T-cell (primary cell): ENCODE data around the gene NT5C1A. TPM values are rescaled to one million over a fixed set of nuclear protein-coding genes. Genes with fewer than 3 reads are reported as not detected.

ENCODE experiments used
- ATAC-seq, 4 experiments: fragments of 200-7000 bp in 3 of 4; fragments of 150-1000 bp in 1 of 4; cut with Tn5 transposase; replicated peaks in 1 of 4; 1 replicate in 3 of 4; 2 replicates in 1 of 4; pipeline ENCODE4 v1.10.0; 2021; ENCODE audit warnings: moderate library complexity in 3 of 4, mild to moderate bottlenecking in 2 of 4, moderate number of reproducible peaks in 1 of 4
- CTCF ChIA-PET, 2 donors: fragments of 300-600 bp; sonication (Branson Sonifier 250); formaldehyde crosslinking; loops; one replicate each; lab custom pipeline; 2022; ENCODE audit warnings: antibody characterized with exemption in 2 of 2; lab: Charles Lee
- POLR2A ChIA-PET, 2 donors: fragments of 300-600 bp; sonication (Branson Sonifier 250); formaldehyde crosslinking; loops; one replicate each; lab custom pipeline; 2022; ENCODE audit warnings: antibody characterized with exemption in 2 of 2; lab: Charles Lee
- DNase-seq, 35 experiments: peaks; one replicate each; pipeline versions ENCODE4 v3.0.0 to v3.0.0-alpha.2; 2013 to 2023
- H3K27ac ChIP-seq: one replicate; pipeline ENCODE4 v1.5.1; 2013; ENCODE audit warnings: low read length
- H3K27me3 ChIP-seq, 2 experiments: replicated peaks in 1 of 2; 1 replicate in 1 of 2; 2 replicates in 1 of 2; pipeline versions ENCODE4 v1.6.1 to v1.7.0; 2013; ENCODE audit warnings: low read length in 1 of 2, mixed read lengths in 1 of 2; ENCODE audit not compliant: control insufficient read depth in 2 of 2, insufficient read depth in 2 of 2; ENCODE audit errors: extremely low read depth in 1 of 2
- H3K36me3 ChIP-seq, 2 donors: 1 replicate in 1 of 2; 2 replicates in 1 of 2; pipeline versions ENCODE4 v1.6.1 to v1.7.0; 2013; ENCODE audit warnings: low read length in 1 of 2; ENCODE audit not compliant: control insufficient read depth in 2 of 2, insufficient read depth in 1 of 2; ENCODE audit errors: extremely low read depth in 1 of 2
- H3K4me1 ChIP-seq, 2 experiments: 1 replicate in 1 of 2; 2 replicates in 1 of 2; pipeline versions ENCODE4 v1.6.1 to v1.7.0; 2013; ENCODE audit warnings: low read length in 2 of 2, mixed read lengths in 1 of 2; ENCODE audit not compliant: insufficient read depth in 2 of 2, control insufficient read depth in 1 of 2; ENCODE audit errors: extremely low read depth in 1 of 2
- H3K4me3 ChIP-seq, 2 donors: 1 replicate in 1 of 2; 2 replicates in 1 of 2; pipeline versions ENCODE4 v1.5.1 to v1.7.0; 2013; ENCODE audit warnings: mild to moderate bottlenecking in 2 of 2, low read length in 1 of 2, moderate library complexity in 1 of 2; ENCODE audit not compliant: control insufficient read depth in 1 of 2; ENCODE audit errors: extremely low read depth in 1 of 2
- H3K9me3 ChIP-seq: 2 replicates; pipeline ENCODE4 v1.7.0; 2013
- H3K27ac Mint-ChIP-seq, 2 donors: one replicate each; pipeline ENCODE4 v1.8.0; 2020 to 2021; ENCODE audit warnings: mild to moderate bottlenecking in 2 of 2, mixed read lengths in 2 of 2
- H3K27me3 Mint-ChIP-seq, 2 donors: one replicate each; pipeline ENCODE4 v1.8.0; 2021 to 2022; ENCODE audit warnings: mixed read lengths in 2 of 2
- H3K36me3 Mint-ChIP-seq: one replicate; pipeline ENCODE4 v1.8.0; 2021; ENCODE audit warnings: mixed read lengths
- H3K4me1 Mint-ChIP-seq, 3 donors: one replicate each; pipeline ENCODE4 v1.8.0; 2020 to 2022; ENCODE audit warnings: mixed read lengths in 3 of 3, mild to moderate bottlenecking in 1 of 3
- H3K4me3 Mint-ChIP-seq, 3 donors: one replicate each; pipeline ENCODE4 v1.8.0; 2020 to 2022; ENCODE audit warnings: mild to moderate bottlenecking in 3 of 3, mixed read lengths in 3 of 3, moderate library complexity in 3 of 3
- H3K9me3 Mint-ChIP-seq, 3 donors: one replicate each; pipeline ENCODE4 v1.8.0; 2020 to 2022; ENCODE audit warnings: mixed read lengths in 3 of 3
- WGBS: methylation state at CpG from one replicate; pipeline ENCODE4 v1.1.5; 2013; ENCODE audit warnings: missing lambda C conversion rate; ENCODE audit not compliant: insufficient coverage; 5-methylcytosine and 5-hydroxymethylcytosine counted together
- total RNA-seq, 35 experiments: library from RNA in 6 of 35; stranded (reverse) in 6 of 35; fragments of 120-200 nt in 1 of 35; gene quantifications; one replicate each; pipeline versions ENCODE4 v1.2.1 to v1.2.4 and lab custom pipeline; 2013 to 2026

NT5C1A gene
- total RNA-seq, 5 donors from 2014 or later (not counting 1 experiment from before 2014, with no cell fraction given) = 0.22 to 1.3 (median 0.42) TPM; not detected in 1

DNA sequence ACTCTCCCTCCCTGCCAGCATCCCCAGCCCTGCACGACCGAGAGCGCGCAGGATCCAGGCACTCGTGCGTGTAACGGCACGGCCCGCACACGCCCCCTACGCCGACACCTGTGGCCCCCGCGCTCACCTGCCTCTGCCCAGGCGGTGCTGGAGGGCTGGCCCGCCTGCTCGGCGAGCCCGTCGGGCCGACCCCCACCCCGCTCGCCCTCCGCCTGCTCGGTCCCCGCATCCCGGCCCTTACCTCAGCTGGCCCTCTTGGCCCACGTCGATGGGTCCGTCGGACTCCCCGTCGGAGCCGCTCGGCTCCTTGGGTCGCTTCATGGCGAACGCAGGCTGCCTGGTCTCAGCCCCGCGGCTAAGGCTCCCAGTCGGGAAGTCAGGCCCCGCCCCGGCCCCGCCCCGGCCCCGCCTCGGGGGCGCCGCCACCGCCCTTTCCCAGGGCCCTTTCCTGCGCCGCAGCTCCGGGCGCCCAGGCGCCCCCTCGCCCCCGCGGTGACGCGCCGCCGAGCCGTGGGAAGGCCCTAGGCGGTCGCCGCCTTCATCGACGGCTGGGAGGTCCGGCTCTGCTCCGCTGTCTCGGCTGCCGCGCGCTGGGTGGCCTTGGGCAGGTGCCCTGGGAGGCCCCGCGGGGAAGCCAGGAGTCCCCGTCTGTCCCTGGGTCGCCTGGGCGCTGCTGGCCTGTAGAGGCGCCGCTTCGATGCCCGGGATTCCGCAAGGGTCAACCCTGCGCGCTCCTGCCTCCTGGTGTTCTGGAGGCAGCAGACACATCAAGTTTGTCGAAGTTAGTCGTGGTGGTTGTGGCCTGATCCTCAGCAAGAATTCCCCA is 32.4 kb downstream of the NT5C1A start, which contains the start of gene HEYL:
Gene HEYL (minus strand): TSS at position 339 of the 826 bp plus-strand sequence. CDS start 18 bp downstream, at position 321.
- peak; percentile 12 to 70 (median 35) for DNase-seq
- no peak within 1 kb of the TSS for H3K27ac Mint-ChIP-seq
- WGBS = 7% methylated on average over 86 of the region's 88 CpGs
- no peaks in the 10 kb centered on the region for H3K9me3 Mint-ChIP-seq
- POLR2A ChIA-PET = no interaction called here
- peaks cover 3 to 10% of the 10 kb centered on the region in 2 experiments for H3K4me1 ChIP-seq
- ATAC-seq = peak; percentile 87 to 93 (median 92)
- no peaks in the 10 kb centered on the region for H3K36me3 Mint-ChIP-seq
- H3K27me3 Mint-ChIP-seq = peaks cover 25 to 39% of the 10 kb centered on the region in 2 donors
- peak within 1 kb of the TSS; percentile 65 to 69 (median 67) for H3K4me3 Mint-ChIP-seq
- H3K27me3 ChIP-seq = peaks cover 12 to 38% of the 10 kb centered on the region in 2 experiments
- no peaks in the 10 kb centered on the region for H3K9me3 ChIP-seq
- H3K4me1 Mint-ChIP-seq = peaks cover 0 to 5% (median 3%) of the 10 kb centered on the region in 3 donors
- H3K36me3 ChIP-seq = no peaks in the 10 kb centered on the region
- peak within 1 kb of the TSS; percentile 27 to 51 for H3K4me3 ChIP-seq
- no peak within 1 kb of the TSS for H3K27ac ChIP-seq
- CTCF ChIA-PET = interaction anchor here in 1 of 2 donors (1.5 kb wide), 1 partner anchor 8 kb away, joined by 3 read pairs; no protein-coding TSS in a partner anchor

- Mint-ChIP-seq H3K4me3 (peak overlapping the region; percentile 50 to 67 (median 59)), H3K27ac (no peak overlapping the region), H3K4me1 (peaks cover 0 to 5% (median 3%) of the 10 kb centered on the region in 3 donors), H3K27me3 (peaks cover 29 to 43% of the 10 kb centered on the region in 2 donors), H3K9me3 (no peaks in the 10 kb centered on the region), H3K36me3 (no peaks in the 10 kb centered on the region)
- Histone ChIP-seq H3K4me1 (peaks cover 3 to 10% of the 10 kb centered on the region in 2 experiments), H3K36me3 (no peaks in the 10 kb centered on the region), H3K27me3 (peaks cover 12 to 38% of the 10 kb centered on the region in 2 experiments), H3K9me3 (no peaks in the 10 kb centered on the region), H3K4me3 (peak overlapping the region; percentile 27 to 51), H3K27ac (no peak overlapping the region)
- ChIA-PET CTCF (interaction anchor here in 1 of 2 donors (0.5 to 1.5 kb wide), 2 partner anchors 9 to 394 kb away, joined by 3 read pairs; no protein-coding TSS in a partner anchor), POLR2A (no interaction called here)
- WGBS = 64% methylated on average over 2 of the region's 3 CpGs
- DNase-seq (no peak), ATAC-seq (no peak)
Observed at GRCh38 chr1:39638965-39639304, 33.0 kb downstream of the NT5C1A start.

- Mint-ChIP-seq H3K36me3 (no peaks in the 10 kb centered on the region), H3K27ac (no peak overlapping the region), H3K4me1 (peaks cover 0 to 5% (median 3%) of the 10 kb centered on the region in 3 donors), H3K27me3 (peaks cover 36 to 43% of the 10 kb centered on the region in 2 donors), H3K9me3 (no peaks in the 10 kb centered on the region), H3K4me3 (no peak overlapping the region)
- WGBS = 68% methylated on average over 3 of the region's 4 CpGs
- H3K36me3 ChIP-seq = no peaks in the 10 kb centered on the region
- ChIA-PET POLR2A (no interaction called here), CTCF (interaction anchor here in 1 of 2 donors (1.1 kb wide), 1 partner anchor 20 kb away, joined by 3 read pairs; no protein-coding TSS in a partner anchor)
- no peaks in the 10 kb centered on the region for H3K9me3 ChIP-seq
- DNase-seq (no peak), ATAC-seq (no peak)
- no peak overlapping the region for H3K27ac ChIP-seq
- H3K4me1 ChIP-seq = peaks cover 3 to 10% of the 10 kb centered on the region in 2 experiments
- peaks cover 14 to 43% of the 10 kb centered on the region in 2 experiments for H3K27me3 ChIP-seq
- no peak overlapping the region for H3K4me3 ChIP-seq
Observed at GRCh38 chr1:39637361-39637760, 34.5 kb downstream of the NT5C1A start.

- H3K27ac ChIP-seq = no peak overlapping the region
- 60% methylated on average over 1 of the region's 2 CpGs for WGBS
- no peak overlapping the region for H3K4me3 ChIP-seq
- peaks cover 36 to 43% of the 10 kb centered on the region in 2 donors for H3K27me3 Mint-ChIP-seq
- ChIA-PET CTCF (no interaction called here), POLR2A (no interaction called here)
- no peaks in the 10 kb centered on the region for H3K36me3 Mint-ChIP-seq
- H3K4me1 ChIP-seq = peaks cover 3 to 10% of the 10 kb centered on the region in 2 experiments
- ATAC-seq (no peak), DNase-seq (no peak)
- H3K4me3 Mint-ChIP-seq = no peak overlapping the region
- H3K9me3 ChIP-seq = no peaks in the 10 kb centered on the region
- H3K4me1 Mint-ChIP-seq = peaks cover 0 to 5% (median 3%) of the 10 kb centered on the region in 3 donors
- peaks cover 14 to 45% of the 10 kb centered on the region in 2 experiments for H3K27me3 ChIP-seq
- H3K36me3 ChIP-seq = no peaks in the 10 kb centered on the region
- no peak overlapping the region for H3K27ac Mint-ChIP-seq
- no peaks in the 10 kb centered on the region for H3K9me3 Mint-ChIP-seq
Observed at GRCh38 chr1:39635871-39636210, 36.1 kb downstream of the NT5C1A start.

DNA sequence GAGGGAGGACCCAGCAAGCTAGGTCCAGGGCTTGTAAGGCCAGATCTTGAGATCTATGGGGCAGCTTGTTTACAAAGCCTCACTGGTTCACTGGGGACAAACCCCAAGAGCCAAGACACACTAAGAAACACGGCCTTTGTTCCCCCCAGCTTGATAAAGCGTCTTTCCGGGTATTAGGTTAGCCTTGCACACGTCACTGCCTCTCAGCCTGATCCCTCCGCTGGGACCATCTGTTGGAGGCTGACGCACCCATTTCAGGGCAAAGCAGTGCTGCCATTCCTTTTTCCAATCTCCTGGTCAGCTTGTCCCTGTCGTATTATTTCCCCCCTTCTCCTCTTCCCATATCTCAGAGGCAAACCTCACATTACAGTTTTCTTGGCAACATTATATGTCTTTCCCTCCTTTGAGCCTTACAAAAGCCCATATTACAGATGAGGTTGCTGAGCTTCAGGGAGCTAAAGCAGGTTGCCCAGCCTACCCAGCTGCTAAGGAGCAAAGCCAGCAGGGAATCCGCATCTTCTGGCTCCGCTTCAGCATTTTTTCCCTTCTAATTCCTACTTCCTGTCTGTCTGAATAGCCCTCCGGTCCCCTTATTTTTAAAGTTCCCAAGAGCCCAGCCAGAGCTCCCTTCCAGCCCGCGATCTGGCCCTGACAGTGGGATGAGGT is 36.6 kb downstream of the NT5C1A start:
- Mint-ChIP-seq H3K4me1 (peaks cover 0 to 5% (median 3%) of the 10 kb centered on the region in 3 donors), H3K27me3 (peaks cover 39 to 43% of the 10 kb centered on the region in 2 donors), H3K36me3 (no peaks in the 10 kb centered on the region), H3K4me3 (no peak overlapping the region), H3K9me3 (no peaks in the 10 kb centered on the region), H3K27ac (no peak overlapping the region)
- ChIA-PET POLR2A (interaction anchor here in 1 of 2 donors (0.6 kb wide), 1 partner anchor 23 kb away, joined by 4 read pairs; no protein-coding TSS in a partner anchor), CTCF (no interaction called here)
- H3K27ac ChIP-seq = no peak overlapping the region
- H3K4me3 ChIP-seq = no peak overlapping the region
- H3K9me3 ChIP-seq = no peaks in the 10 kb centered on the region
- peaks cover 3 to 10% of the 10 kb centered on the region in 2 experiments for H3K4me1 ChIP-seq
- ATAC-seq (no peak), DNase-seq (no peak)
- H3K36me3 ChIP-seq = no peaks in the 10 kb centered on the region
- H3K27me3 ChIP-seq = peaks cover 15 to 41% of the 10 kb centered on the region in 2 experiments
- WGBS = 90% methylated on average over 10 of the region's 12 CpGs

- Mint-ChIP-seq H3K4me3 (no peak overlapping the region), H3K36me3 (no peaks in the 10 kb centered on the region), H3K4me1 (no peaks in the 10 kb centered on the region), H3K27ac (no peak overlapping the region), H3K27me3 (peaks cover 37 to 43% of the 10 kb centered on the region in 2 donors), H3K9me3 (no peaks in the 10 kb centered on the region)
- no peaks in the 10 kb centered on the region for H3K4me1 ChIP-seq
- no peak overlapping the region for H3K27ac ChIP-seq
- ChIA-PET CTCF (interaction anchor here in 1 of 2 donors (0.7 kb wide), 1 partner anchor 24 kb away, joined by 3 read pairs; no protein-coding TSS in a partner anchor), POLR2A (no interaction called here)
- H3K9me3 ChIP-seq = no peaks in the 10 kb centered on the region
- ATAC-seq (no peak), DNase-seq (no peak)
- H3K4me3 ChIP-seq = no peak overlapping the region
- H3K27me3 ChIP-seq = peaks cover 8 to 26% of the 10 kb centered on the region in 2 experiments
- WGBS = 88% methylated on average over 3 of the region's 3 CpGs
- H3K36me3 ChIP-seq = no peaks in the 10 kb centered on the region
Observed at GRCh38 chr1:39633422-39633821, 38.5 kb downstream of the NT5C1A start.
